ENCODE results near the gene SHROOM1. TPM values are rescaled to one million over a fixed set of nuclear protein-coding genes. Genes with fewer than 3 reads are reported as not detected.
"Not testable (repeated sequence)": the region's sequence is repeated elsewhere in the genome, so short reads cannot be mapped to it uniquely, and the experiment has no call there.

SHROOM1 gene
- polyA plus RNA-seq, 4 donors, result 10.8 to 21.8 (median 15.7) TPM

DNA sequence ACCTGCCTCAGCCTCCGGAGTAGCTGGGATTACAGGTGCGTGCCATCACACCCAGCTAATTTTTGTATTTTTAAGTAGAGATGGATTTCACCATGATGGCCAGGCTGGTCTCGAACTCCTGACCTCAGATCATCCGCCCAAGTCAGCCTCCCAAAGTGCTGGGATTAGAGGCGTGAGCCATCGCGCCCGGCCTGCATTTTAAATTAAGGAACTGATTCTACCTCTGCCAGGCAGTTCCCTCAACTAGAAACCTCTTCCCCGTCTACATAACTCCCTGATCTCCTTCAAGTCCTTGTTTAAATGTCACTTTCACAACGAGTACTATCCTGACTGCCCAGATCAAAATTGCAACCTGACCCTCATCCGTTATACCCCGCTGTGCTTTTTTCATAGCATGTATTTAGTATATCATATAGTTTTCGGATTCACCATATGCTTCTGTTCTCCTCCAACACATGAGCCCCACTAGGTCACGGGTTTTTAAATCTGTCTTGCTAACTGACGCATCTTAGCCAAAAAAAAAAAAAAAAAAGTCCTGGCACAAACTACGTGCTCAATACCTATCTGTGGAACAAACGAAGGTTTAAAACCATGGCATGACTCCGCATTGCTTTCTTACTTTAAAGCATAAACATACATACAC lies 18.2 kb downstream of the SHROOM1 start:
- no peak for DNase-seq (ENCODE audit: low read depth in 4 of 4, low spot score in 3 of 4)

DNA sequence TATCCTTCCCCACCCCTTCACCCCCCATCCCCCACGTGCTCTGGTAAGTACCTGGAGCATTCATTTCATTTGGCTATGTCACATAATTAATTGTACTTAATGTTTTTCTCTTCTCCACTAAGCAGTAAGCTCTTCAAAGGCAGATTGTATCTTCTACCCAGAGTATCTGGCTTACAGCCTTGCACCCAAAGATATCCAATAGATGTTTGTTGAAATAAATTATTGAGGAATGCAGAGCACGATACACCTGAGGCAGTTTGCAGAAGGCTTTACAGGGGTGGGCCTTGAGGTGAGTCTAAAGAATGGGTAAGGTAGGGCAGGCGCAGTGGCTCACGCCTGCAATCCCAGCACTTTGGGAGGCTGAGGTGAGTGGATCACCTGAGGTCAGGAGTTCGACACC lies 19.8 kb downstream of the SHROOM1 start:
- DNase-seq (ENCODE audit: low read depth in 4 of 4, low spot score in 3 of 4), result no peak

DNA sequence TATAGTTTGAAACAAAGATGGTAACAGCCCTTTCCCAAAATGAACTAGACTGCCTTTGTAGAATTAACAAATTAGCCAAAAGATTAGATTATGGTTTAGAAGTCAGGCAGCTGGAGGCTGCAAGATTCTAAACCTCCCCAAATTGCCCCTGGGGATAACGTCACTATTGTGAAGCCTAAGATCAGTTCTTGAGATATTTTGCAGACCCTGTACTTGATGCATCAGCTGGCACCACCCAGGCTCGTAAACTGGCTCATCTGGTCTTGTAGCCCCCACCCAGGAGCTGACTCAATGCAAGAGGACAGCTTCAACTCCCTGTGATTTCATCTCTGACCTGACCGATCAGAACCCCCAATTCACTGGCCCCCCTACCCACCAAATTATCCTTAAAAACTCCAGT lies 21.6 kb downstream of the SHROOM1 start:
- no peak for DNase-seq (ENCODE audit: low read depth in 4 of 4, low spot score in 3 of 4)

DNA sequence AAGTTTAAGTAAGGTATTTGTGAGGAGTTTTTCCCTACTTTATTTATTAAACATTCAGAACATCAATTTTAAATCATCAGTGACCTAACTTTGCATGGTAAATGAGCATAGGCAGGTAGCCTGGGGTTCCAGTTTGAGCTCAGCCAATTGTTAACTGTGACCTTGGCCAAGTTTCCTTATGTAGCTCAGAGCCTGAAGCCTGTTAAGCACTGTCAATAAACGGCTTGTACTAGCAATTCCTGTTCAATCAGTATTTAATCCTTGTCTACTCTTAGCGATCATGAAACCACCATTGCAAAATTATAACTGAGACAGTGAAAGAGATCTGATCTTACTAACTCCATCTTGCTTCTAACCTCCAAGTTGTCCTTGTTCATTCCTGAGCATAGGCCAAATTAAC lies 22.0 kb downstream of the SHROOM1 start:
- no peak for DNase-seq (ENCODE audit: low read depth in 4 of 4, low spot score in 3 of 4)

DNA sequence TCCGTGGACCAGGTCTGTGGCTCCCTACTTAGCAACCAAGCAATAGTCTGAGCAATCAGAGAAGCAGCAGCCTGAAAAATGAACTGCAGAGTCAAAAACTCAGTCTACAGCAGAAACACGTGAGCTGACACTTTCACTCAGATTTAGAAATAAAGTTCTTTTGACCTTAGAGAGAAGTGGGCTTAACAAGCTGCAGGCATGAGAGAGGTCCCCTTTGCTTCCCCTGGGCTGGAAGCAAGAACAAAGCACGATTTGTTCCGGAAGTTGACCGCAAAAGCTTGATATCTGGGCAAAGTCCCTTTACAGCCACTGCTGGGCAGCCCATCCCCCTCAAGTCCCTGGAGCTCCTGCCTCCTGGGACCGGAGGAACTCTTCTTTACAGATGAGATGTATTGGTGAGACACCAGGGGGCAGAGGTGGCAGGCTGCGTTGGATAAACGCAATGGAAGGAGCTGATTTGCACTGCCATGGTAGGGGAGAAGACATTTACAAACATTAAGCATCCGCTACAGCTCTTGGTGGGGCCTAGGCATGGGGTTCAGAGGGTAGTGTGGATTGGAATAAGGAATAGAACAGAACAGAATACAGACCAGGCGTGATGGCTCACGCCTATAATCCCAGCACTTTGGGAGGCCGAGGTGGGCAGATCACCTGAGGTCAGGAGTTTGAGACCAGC lies 23.1 kb downstream of the SHROOM1 start:
- DNase-seq (ENCODE audit: low read depth in 4 of 4, low spot score in 3 of 4), result no peak

DNA sequence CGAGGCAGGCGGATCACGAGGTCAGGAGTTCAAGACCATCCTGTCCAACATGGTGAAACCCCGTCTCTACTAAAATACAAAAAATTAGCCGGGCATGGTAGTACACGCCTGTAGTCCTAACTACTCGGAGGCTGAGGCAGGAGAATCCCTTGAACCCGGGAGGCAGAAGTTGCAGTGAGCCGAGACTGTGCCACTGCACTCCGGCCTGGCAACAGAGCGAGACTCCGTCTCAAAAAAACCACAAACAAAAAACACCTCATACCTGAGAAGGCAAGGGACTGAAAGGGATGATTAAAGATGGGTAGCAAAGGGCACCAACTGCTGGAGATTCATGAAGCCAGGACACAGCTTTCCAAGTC lies 23.7 kb downstream of the SHROOM1 start:
- DNase-seq (ENCODE audit: low read depth in 4 of 4, low spot score in 3 of 4), result not testable (repeated sequence)

DNA sequence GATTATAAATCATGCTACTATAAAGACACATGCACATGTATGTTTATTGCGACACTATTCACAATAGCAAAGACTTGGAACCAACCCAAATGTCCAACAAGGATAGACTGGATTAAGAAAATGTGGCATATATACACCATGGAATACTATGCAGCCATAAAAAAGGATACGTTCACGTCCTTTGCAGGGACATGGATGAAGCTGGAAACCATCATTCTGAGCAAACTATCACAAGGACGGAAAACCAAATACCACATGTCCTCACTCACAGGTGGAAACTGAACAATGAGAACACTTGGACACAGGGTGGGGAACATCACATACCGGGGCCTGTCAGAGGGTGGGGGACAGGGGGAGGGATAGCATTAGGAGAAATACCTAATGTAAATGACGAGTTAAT lies 24.6 kb downstream of the SHROOM1 start:
- not testable (repeated sequence) for DNase-seq (ENCODE audit: low read depth in 4 of 4, low spot score in 3 of 4)

DNA sequence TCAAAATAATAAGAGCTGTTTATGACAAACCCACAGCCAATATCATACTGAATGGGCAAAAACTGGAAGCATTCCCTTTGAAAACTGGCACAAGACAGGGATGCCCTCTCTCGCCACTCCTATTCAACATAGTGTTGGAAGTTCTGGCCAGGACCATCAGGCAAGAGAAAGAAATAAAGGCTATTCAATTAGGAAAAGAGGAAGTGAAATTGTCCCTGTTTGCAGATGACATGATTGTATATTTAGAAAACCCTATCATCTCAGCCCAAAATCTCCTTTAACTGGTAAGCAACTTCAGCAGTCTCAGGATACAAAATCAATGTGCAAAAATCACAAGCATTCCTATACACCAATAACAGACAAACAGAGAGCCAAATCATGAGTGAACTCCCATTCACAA lies 26.2 kb downstream of the SHROOM1 start:
- DNase-seq (ENCODE audit: low read depth in 4 of 4, low spot score in 3 of 4), result not testable (repeated sequence)

DNA sequence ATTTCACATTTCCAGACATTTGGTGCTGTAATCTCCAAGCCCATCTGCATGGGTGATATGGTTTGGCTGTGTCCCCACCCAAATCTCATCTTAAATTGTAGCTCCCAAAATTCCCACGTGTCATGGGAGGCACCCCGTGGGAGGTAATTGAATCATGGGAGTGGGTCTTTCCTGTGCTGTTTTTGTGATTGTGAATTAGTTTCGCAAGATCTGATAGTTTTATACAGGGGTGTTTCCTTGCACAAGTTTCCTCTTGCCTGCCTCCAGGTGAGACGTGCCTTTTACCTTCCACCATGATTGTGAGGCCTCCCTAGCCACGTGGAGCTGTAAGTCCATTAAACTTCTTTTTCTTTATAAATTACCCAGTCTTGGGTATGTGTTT lies 27.8 kb downstream of the SHROOM1 start:
- not testable (repeated sequence) for DNase-seq (ENCODE audit: low read depth in 4 of 4, low spot score in 3 of 4)

DNA sequence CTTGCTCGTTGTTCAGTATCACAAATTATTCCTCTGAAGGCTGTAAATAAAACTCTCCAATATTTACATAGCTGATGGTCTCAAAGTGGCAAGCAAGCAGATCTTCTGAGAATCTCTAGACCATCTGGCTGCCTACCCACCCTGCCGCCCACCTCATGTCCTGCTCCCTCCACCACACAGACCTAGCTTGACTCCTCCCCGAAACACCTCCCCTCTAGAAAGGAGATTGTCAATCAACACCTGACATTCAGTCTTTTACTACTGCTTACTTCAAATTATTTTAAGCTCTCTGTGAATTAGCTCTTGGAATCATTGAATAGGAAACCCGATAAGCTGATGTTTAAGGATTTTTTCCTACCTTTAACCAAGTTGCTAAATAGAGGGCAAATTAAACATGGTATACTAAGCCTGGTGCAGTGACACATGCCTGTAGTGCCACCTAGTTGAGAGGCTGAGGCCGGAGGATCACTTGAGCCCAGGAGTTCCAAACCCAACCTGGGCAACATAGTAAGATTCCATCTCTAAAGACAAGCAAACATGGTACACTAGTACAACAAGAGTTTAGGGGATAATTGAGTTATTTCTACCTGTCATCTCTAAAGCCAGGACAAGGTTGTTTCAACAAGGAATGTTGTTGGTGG lies 28.3 kb downstream of the SHROOM1 start:
- DNase-seq (ENCODE audit: low read depth in 4 of 4, low spot score in 3 of 4), result no peak

DNA sequence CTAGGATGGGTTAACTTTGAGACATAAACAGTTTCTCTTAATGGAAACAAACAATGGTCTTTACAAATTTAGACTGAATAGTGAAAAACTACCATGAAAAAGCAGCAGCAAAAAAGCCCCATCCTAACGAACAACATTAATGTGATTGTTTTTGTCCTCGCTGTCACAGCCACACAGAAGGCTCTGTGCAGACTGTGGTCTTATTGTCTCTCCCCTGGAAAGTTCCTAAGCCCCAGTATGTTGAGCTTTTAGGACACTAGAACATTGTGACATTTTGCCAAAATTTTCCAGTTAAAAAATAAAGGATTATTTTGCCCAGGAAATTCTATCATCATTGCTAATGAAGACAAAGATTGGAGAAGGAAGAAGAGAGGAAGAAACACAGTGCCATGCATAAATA lies 29.9 kb downstream of the SHROOM1 start:
- no peak for DNase-seq (ENCODE audit: low read depth in 4 of 4, low spot score in 3 of 4)

DNA sequence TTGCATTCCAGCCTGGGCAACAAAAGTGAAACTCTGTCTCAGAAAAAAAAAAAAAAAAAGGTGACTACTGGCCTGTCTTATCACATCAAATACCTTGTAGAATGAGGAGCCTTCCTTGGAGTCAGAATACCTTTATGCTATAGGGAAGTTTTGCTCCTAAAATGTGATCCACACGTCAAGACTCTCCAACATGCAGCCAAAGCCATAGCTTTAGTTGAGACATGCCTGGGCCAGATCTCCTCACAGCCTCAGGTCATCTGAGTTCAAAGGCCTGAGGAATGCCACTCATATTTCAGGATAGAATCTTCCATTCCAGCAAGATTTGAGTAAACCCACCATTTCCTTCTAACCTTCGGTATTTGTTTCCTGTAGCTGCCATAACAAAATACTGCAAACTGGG lies 31.1 kb downstream of the SHROOM1 start:
- DNase-seq (ENCODE audit: low read depth in 4 of 4, low spot score in 3 of 4), result no peak

DNA sequence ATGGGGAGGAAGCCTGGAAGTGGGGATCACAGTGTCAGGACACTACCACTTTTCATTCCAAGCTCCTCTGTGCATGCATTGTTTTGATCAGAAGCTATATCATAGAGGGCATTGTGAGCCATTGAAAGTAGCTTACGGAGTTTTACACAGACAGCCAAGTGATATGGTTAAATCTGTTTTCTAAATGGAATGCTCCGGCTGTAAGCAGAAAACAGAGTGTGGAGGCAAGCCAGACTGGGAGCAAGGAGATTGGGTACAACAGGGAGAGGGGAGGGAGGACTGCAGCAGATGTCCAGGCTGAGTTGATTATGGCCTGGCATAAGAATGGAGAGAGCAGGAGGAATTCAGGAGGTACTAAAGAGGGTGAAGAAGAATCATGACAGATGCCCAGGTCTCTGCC lies 32.8 kb downstream of the SHROOM1 start:
- DNase-seq (ENCODE audit: low read depth in 4 of 4, low spot score in 3 of 4), result no peak

DNA sequence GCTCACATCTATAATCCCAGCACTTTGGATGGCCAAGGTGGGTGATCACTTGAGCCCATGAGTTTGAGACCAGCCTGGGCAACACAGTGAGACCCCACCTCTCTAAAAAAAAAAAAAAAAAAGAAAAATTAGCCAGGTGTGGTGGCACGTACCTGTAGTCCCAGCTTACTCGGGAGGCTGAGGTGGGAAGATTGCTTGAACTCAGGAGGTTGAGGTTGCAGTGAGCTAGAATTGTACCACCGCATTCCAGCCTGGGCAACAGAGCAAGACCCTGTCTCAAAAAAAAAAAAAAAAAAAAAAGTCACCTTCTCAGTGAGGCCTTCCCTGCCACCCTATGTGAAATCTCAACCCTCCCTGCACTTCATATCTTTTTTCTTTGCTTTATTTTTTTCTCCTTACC lies 39.4 kb downstream of the SHROOM1 start:
- no peak for DNase-seq (ENCODE audit: low read depth in 4 of 4, low spot score in 3 of 4)

DNA sequence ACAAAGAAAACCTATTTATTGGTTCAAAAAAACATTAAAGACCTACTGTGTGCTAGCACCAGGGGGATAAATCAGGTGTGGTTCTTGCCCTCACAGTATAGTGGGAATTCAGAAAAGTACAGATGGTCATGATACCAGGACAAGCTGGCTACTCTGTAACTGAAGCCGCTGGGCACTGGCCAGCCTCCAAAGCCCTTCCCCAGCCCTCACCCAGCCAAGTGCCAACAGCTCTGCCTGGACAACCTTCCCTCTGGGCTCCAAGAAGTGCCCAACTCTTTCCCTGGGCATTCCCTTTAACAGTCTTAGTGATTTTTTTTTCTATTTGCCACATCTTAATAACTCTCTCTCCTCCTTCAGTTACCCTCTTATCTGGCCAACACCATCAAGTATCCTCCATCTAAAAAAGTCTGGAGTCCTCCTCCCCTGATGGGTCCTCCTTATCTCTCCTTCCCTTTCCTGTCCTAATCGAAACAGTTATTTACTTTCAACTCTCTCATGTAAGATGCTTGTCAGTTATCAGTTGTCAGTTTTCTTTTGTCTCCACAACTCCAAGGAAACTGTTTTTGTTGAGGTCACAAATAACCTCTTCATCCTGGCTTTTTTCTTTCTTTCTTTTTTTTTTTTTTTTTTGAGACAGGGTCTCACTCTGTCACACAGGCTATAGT lies 40.1 kb downstream of the SHROOM1 start:
- no peak for DNase-seq (ENCODE audit: low read depth in 4 of 4, low spot score in 3 of 4)

DNA sequence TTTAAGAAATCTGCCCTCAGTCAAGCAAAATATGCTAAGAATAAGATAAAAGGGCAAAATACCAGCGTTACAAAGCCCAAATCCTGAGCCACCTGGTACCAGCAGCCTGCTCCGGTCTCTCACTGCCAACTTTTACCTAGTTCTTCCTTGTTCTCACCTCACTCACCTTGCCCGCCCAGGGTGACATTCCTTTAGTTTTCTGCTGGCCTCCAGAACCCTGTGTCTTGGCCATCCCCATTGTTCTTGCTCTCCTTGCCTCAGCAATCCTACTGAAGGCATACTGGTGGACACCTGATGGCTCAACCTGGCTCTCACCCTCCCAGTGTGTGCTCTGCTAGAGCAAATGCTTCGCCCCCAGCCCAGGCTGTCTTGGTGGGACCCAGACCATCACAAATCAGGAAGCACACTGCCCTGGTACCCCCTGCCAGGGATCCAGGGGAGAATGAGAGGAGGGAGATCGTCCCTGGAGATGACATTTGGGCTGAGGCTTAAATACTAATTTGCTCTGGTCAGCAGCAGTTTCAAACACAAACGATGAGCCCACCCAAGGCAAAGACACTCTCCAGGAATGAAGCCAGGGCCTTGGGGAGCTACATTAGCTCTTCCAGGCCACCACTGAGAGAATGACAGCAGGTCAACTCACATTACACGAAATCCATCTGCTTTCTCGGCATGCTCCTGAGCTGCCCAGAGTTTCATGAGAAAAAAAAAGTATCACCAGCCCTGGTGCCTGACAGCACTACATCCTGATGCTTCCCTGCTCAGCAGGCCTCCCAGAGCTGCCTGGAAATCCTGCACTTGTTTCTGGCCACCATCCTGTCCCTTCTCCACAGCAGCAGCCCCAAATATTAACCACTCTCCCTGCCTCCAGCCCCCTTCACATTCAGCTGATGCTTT lies 41.2 kb downstream of the SHROOM1 start:
- no peak for DNase-seq (ENCODE audit: low read depth in 4 of 4, low spot score in 3 of 4)

DNA sequence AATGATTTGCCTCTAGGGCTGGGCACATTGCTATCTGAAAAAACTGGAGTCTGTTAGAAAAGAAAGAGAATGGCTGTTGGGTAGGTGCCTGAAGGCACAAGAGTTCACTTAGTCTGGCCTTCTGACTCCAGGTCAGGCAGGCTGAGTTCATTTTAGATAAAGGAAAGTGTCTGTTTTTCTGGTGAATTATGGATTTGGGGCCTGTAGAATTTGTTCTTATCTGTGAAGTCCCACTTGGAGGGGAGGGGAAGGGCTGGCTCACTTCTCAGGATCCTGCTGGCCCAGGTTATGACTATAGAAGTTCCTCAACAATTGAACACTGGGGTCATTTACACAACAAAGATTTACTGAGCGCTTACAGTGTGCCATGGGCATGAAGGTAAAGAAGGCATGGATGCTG lies 41.9 kb downstream of the SHROOM1 start:
- DNase-seq (ENCODE audit: low read depth in 4 of 4, low spot score in 3 of 4), result no peak

DNA sequence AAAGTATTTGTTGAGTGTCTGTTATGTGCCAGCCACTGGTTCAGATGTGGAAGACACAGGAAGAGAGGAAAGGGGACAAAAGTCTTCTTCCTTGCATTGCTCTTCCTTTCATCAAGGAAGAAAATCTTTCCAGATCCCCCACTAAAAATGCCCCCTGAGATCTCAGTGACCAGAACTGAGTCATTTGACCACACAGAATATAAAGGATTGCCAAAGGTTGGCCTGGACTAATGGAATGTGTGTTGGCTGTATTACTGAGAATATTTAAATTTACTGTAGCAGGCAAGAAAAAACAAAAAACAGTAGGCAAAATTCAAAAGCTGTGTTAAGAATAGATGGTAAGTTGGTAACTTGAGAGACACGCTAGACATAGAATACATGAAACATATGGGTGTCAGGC lies 43.4 kb downstream of the SHROOM1 start:
- DNase-seq (ENCODE audit: low read depth in 4 of 4, low spot score in 3 of 4), result no peak

DNA sequence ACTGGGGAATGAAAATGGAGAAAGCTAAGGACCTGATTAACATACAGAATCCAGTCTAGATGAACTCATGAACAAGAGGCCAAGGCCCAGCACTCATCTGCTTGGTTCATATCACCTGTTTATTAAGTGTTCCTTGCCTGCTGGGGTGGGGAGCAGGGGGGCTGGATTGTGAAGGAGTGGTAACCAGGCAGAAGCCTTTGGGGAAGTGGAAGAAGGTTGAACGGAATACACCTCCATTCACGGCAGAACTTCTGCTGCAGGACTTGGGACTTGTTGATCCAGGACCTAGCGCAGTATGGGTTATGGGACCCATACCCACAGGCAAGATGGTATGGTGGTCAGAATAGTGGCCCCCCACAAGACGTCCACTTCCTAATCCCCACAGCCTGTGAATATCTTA lies 44.6 kb downstream of the SHROOM1 start:
- DNase-seq (ENCODE audit: low read depth in 4 of 4, low spot score in 3 of 4), result no peak

DNA sequence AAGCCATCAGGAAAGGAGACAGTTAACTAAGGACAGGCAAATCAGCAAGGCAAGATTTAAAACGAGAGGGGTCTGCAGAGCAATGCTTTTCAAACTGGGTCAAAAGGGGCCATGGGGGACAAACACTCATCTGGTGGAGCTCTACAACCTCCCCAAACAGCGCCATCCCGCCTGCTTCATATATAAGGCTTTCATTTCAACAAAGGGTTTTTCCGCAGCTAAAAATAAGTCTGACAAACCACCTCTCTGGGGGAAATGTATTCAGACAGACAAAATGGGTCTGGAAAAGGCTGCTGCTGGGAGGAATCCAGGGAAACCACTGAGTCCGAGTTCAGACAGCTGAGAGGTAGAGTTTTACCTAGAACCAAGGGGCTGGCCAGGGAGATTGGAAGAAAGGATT lies 45.1 kb downstream of the SHROOM1 start:
- DNase-seq (ENCODE audit: low read depth in 4 of 4, low spot score in 3 of 4), result no peak

DNA sequence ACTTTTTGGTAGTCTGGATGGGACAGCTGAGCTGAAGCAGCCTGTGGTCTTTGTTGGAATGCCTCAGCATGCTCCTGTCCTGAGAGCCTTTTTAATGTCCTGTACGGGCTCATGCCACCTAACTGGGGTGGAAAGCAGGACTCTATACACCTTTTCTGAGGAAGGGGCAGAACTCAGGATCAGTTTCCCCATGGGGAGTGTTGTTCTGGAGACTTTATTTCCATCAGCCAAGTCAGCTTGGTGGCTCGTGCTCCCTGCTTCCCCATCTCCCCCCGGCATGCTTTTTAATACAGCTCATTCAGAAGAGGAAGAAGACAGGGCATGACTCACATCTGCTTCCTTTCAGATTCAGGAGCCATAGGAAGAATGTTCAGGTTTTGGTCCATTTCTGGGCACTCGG lies 48.3 kb downstream of the SHROOM1 start:
- no peak for DNase-seq (ENCODE audit: low read depth in 4 of 4, low spot score in 3 of 4)
